Astrocyte (in vitro differentiated cells and primary cell): ENCODE results near the gene PIK3CD. TPM values are rescaled to one million over a fixed set of nuclear protein-coding genes. Genes with fewer than 3 reads are reported as not detected.

ENCODE experiments used
- DNase-seq: peaks from one replicate; pipeline ENCODE4 v3.0.0-alpha.2; 2010; ENCODE audit warnings: low read depth
- FAIRE-seq: peaks from 2 replicates; lab custom pipeline; 2011; peaks lifted over from hg19 to GRCh38; lab: Jason Lieb, UNC
- H2AFZ ChIP-seq: 2 replicates; pipeline ENCODE4 v1.6.0; 2012; ENCODE audit warnings: low read depth, low read length, inconsistent platforms
- H3K27ac ChIP-seq: 2 replicates; pipeline ENCODE4 v1.5.1; 2011; ENCODE audit warnings: low read depth, low read length, inconsistent platforms
- H3K27me3 ChIP-seq: 2 replicates; pipeline ENCODE4 v1.6.0; 2011; ENCODE audit warnings: low read length, inconsistent platforms; ENCODE audit not compliant: insufficient read depth
- H3K36me3 ChIP-seq: 2 replicates; pipeline ENCODE4 v1.5.1; 2011; ENCODE audit warnings: low read length, inconsistent platforms; ENCODE audit not compliant: insufficient read depth
- H3K4me1 ChIP-seq: 2 replicates; pipeline ENCODE4 v1.5.1; 2011; ENCODE audit warnings: low read length, inconsistent platforms; ENCODE audit not compliant: insufficient read depth
- H3K4me2 ChIP-seq: 2 replicates; pipeline ENCODE4 v1.6.0; 2012; ENCODE audit warnings: low read length, inconsistent platforms
- H3K4me3 ChIP-seq: 2 replicates; pipeline ENCODE4 v1.5.1; 2011; ENCODE audit warnings: low read depth, mild to moderate bottlenecking, low read length, inconsistent platforms; ENCODE audit not compliant: insufficient read depth
- H3K79me2 ChIP-seq: 2 replicates; pipeline ENCODE4 v1.6.0; 2012; ENCODE audit warnings: mild to moderate bottlenecking, low read length, inconsistent platforms; ENCODE audit not compliant: insufficient read depth
- H3K9ac ChIP-seq: 2 replicates; pipeline ENCODE4 v1.6.0; 2012; ENCODE audit warnings: mild to moderate bottlenecking, low read length, inconsistent platforms
- H3K9me3 ChIP-seq: 2 replicates; pipeline ENCODE4 v1.5.1; 2012; ENCODE audit warnings: low read depth, mild to moderate bottlenecking, low read length, inconsistent platforms; ENCODE audit not compliant: insufficient read depth
- H4K20me1 ChIP-seq: 2 replicates; pipeline ENCODE4 v1.6.0; 2012; ENCODE audit warnings: low read length, inconsistent platforms; ENCODE audit not compliant: insufficient read depth
- H3K27ac Mint-ChIP-seq: one replicate; pipeline ENCODE4 v1.8.0; 2021; ENCODE audit warnings: mild to moderate bottlenecking, mixed read lengths; ENCODE audit not compliant: unreplicated experiment
- H3K27me3 Mint-ChIP-seq: one replicate; pipeline ENCODE4 v1.8.0; 2021; ENCODE audit warnings: low read depth, mixed read lengths; ENCODE audit not compliant: unreplicated experiment
- H3K36me3 Mint-ChIP-seq: one replicate; pipeline ENCODE4 v1.8.0; 2021; ENCODE audit warnings: low read depth, mixed read lengths; ENCODE audit not compliant: unreplicated experiment
- H3K4me1 Mint-ChIP-seq: one replicate; pipeline ENCODE4 v1.8.0; 2021; ENCODE audit warnings: low read depth, mixed read lengths; ENCODE audit not compliant: unreplicated experiment
- H3K4me3 Mint-ChIP-seq: one replicate; pipeline ENCODE4 v1.8.0; 2021; ENCODE audit warnings: mild to moderate bottlenecking, moderate library complexity, mixed read lengths; ENCODE audit not compliant: unreplicated experiment
- H3K9me3 Mint-ChIP-seq: one replicate; pipeline ENCODE4 v1.8.0; 2021; ENCODE audit warnings: mild to moderate bottlenecking, mixed read lengths; ENCODE audit not compliant: unreplicated experiment
- EZH2 ChIP-seq: IDR thresholded peaks from 2 replicates; pipeline ENCODE4 v1.6.1; 2012; ENCODE audit warnings: mild to moderate bottlenecking, low read length, inconsistent platforms; ENCODE audit not compliant: insufficient read depth
- total RNA-seq: library from RNA; stranded (reverse); gene quantifications from 2 replicates; pipeline ENCODE4 v1.2.1, GENCODE V29; 2021
- TF ChIP-seq, protein P1 (sequence below): IDR thresholded peaks from 2 replicates; pipeline ENCODE4 v1.5.1; 2011; ENCODE audit warnings: low read depth, mild to moderate bottlenecking, inconsistent platforms, low read length, moderate library complexity; ENCODE audit not compliant: insufficient read depth

Gene PIK3CD
- total RNA-seq, 1 donor from 2014 or later, result 29.5 TPM

DNA sequence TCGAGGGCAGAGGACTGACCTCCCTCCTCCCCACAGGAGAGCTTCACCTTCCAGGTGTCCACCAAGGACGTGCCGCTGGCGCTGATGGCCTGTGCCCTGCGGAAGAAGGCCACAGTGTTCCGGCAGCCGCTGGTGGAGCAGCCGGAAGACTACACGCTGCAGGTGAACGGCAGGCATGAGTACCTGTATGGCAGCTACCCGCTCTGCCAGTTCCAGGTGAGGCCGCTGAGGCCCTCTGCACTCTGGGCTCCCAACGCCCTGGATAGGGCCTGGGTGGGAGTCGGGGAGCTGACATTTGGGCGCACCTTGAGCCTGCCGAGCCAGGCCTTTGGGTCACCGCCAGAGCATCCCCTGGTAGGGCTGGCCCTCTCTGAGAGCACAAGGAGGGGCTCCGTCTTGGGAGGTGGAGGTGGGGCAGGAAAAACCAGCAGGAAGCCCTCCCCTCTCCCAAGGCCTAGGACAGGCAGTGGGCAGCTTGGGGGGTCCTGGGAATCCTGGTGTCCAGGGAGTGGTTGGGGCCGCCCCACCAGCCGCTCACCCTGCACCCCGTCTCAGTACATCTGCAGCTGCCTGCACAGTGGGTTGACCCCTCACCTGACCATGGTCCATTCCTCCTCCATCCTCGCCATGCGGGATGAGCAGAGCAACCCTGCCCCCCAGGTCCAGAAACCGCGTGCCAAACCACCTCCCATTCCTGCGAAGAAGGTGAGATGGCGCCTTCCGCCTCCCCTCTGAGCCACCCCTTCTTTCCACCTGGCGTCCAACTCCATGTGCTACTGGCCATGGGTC, 65.1 kb downstream of the PIK3CD start:
- no peaks in the 10 kb centered on the region for H3K9me3 Mint-ChIP-seq
- no peak for DNase-seq
- Histone ChIP-seq H3K4me3 (no peak overlapping the region), H3K4me2 (no peak overlapping the region), H3K9me3 (no peaks in the 10 kb centered on the region), H3K27me3 (no peaks in the 10 kb centered on the region), H3K27ac (no peak overlapping the region), H3K4me1 (peaks cover 11% of the 10 kb centered on the region), H3K9ac (no peak overlapping the region), H4K20me1 (no peaks in the 10 kb centered on the region), H2AFZ (no peak overlapping the region), H3K79me2 (no peaks in the 10 kb centered on the region), H3K36me3 (no peaks in the 10 kb centered on the region)
- TF ChIP-seq, protein P1, sequence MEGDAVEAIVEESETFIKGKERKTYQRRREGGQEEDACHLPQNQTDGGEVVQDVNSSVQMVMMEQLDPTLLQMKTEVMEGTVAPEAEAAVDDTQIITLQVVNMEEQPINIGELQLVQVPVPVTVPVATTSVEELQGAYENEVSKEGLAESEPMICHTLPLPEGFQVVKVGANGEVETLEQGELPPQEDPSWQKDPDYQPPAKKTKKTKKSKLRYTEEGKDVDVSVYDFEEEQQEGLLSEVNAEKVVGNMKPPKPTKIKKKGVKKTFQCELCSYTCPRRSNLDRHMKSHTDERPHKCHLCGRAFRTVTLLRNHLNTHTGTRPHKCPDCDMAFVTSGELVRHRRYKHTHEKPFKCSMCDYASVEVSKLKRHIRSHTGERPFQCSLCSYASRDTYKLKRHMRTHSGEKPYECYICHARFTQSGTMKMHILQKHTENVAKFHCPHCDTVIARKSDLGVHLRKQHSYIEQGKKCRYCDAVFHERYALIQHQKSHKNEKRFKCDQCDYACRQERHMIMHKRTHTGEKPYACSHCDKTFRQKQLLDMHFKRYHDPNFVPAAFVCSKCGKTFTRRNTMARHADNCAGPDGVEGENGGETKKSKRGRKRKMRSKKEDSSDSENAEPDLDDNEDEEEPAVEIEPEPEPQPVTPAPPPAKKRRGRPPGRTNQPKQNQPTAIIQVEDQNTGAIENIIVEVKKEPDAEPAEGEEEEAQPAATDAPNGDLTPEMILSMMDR, result no peak
- no peak for TF ChIP-seq EZH2
- H3K36me3 Mint-ChIP-seq, result peaks cover 7% of the 10 kb centered on the region
- H3K4me3 Mint-ChIP-seq, result no peak overlapping the region
- H3K27ac Mint-ChIP-seq, result no peak overlapping the region
- H3K4me1 Mint-ChIP-seq, result peaks cover 3% of the 10 kb centered on the region
- no peaks in the 10 kb centered on the region for H3K27me3 Mint-ChIP-seq
- no peak for FAIRE-seq

DNA sequence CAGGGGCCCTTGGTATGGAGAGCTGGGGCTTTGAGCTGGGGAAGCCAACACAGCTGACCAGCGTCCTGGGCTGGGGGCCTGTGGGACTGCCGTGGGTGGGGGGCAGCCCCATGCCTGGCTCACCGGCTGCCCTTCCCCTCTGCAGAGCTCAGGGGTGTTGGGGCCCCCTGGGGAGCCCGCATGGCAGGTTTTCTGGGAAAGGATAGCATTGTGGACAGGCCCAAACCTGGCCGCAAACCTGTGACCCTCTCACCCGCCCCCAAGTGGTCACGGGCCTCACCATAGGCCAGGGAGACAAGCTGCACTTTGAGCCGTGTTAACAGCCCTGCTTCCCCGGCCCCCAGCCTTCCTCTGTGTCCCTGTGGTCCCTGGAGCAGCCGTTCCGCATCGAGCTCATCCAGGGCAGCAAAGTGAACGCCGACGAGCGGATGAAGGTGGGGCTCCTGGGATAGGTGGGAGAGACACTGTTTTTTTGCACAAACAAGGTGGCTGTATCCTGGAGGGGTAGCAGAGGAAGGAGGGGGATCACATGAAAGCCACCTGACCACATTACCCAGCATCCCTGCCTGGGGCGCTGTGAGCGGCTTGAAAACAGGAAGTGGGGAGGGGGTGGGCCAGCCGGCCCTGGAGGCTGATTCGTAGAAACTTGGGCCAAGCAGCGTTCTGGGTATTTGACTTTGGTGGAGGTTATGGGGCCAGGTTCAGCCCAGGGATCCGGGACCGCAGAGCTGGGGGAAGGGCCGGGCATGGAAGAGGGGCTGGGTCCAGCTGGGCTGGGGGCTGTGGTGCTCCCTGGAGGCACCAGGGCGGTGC, 65.9 kb downstream of the PIK3CD start:
- FAIRE-seq, result no peak
- H3K9me3 ChIP-seq, result no peaks in the 10 kb centered on the region
- peaks cover 3% of the 10 kb centered on the region for H3K4me1 Mint-ChIP-seq
- H3K4me2 ChIP-seq, result no peak overlapping the region
- no peaks in the 10 kb centered on the region for H3K27me3 ChIP-seq
- no peaks in the 10 kb centered on the region for H3K9me3 Mint-ChIP-seq
- DNase-seq, result no peak
- no peak overlapping the region for H2AFZ ChIP-seq
- TF ChIP-seq EZH2, result no peak
- TF ChIP-seq, protein P1, result no peak
- no peaks in the 10 kb centered on the region for H3K27me3 Mint-ChIP-seq
- H3K4me1 ChIP-seq, result peaks cover 11% of the 10 kb centered on the region
- peaks cover 7% of the 10 kb centered on the region for H3K36me3 Mint-ChIP-seq
- no peak overlapping the region for H3K4me3 ChIP-seq
- H3K4me3 Mint-ChIP-seq, result no peak overlapping the region
- H3K79me2 ChIP-seq, result no peaks in the 10 kb centered on the region
- no peak overlapping the region for H3K27ac ChIP-seq
- H3K9ac ChIP-seq, result no peak overlapping the region
- H3K36me3 ChIP-seq, result peaks cover 2% of the 10 kb centered on the region
- H3K27ac Mint-ChIP-seq, result no peak overlapping the region
- H4K20me1 ChIP-seq, result no peaks in the 10 kb centered on the region
